D721Med (cell line): ENCODE data around the gene ITPR2.

Experiments
- DNase-seq: peaks from one replicate; pipeline ENCODE4 v3.0.0; 2011; ENCODE audit warnings: low spot score; ENCODE audit not compliant: insufficient read length
- FAIRE-seq: peaks from 2 replicates; lab custom pipeline; 2011; peaks lifted over from hg19 to GRCh38; lab: Jason Lieb, UNC
- TF ChIP-seq, protein P1 (sequence below): IDR thresholded peaks from 2 replicates; pipeline ENCODE4 v1.5.1; 2012; ENCODE audit warnings: mild to moderate bottlenecking, control low read depth; ENCODE audit not compliant: insufficient read depth; ENCODE audit errors: missing control alignments

The ITPR2 gene

GRCh38 chr12:26799741-26800140, 33.3 kb downstream of the ITPR2 start:
- TF ChIP-seq, protein P1, sequence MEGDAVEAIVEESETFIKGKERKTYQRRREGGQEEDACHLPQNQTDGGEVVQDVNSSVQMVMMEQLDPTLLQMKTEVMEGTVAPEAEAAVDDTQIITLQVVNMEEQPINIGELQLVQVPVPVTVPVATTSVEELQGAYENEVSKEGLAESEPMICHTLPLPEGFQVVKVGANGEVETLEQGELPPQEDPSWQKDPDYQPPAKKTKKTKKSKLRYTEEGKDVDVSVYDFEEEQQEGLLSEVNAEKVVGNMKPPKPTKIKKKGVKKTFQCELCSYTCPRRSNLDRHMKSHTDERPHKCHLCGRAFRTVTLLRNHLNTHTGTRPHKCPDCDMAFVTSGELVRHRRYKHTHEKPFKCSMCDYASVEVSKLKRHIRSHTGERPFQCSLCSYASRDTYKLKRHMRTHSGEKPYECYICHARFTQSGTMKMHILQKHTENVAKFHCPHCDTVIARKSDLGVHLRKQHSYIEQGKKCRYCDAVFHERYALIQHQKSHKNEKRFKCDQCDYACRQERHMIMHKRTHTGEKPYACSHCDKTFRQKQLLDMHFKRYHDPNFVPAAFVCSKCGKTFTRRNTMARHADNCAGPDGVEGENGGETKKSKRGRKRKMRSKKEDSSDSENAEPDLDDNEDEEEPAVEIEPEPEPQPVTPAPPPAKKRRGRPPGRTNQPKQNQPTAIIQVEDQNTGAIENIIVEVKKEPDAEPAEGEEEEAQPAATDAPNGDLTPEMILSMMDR, result no peak
- FAIRE-seq (no peak), DNase-seq (no peak)

- DNase-seq (no peak), FAIRE-seq (no peak)
- TF ChIP-seq, protein P1, result no peak
Measured at GRCh38 chr12:26798640-26799039, 34.4 kb downstream of the ITPR2 start.

GRCh38 chr12:26798023-26798422, 35.0 kb downstream of the ITPR2 start:
- DNase-seq (no peak), FAIRE-seq (no peak)
- TF ChIP-seq, protein P1, result no peak

DNA sequence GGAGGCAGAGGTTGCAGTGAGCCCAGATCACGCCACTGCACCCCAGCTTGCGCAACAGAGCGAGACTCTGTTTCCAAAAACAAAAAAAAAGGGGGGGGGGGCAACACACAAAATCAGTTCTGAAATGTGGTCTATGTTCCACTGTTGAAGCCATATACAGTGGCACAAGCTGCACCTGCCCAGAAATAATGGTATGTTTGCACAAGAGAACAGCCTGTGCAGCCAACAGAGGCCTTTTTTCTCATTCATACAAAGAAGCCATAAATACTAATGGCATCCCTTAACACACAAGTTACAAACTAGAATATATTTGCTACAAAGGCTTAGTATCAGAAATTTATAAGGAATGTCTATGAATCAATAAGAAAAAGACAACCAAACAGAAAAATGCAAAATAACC, 37.1 kb downstream of the ITPR2 start:
- no peak for DNase-seq
- TF ChIP-seq, protein P1, result no peak
- no peak for FAIRE-seq

- TF ChIP-seq, protein P1, result no peak
- DNase-seq, result no peak
- FAIRE-seq, result no peak
Measured at GRCh38 chr12:26791301-26791791, 41.6 kb downstream of the ITPR2 start.

GRCh38 chr12:26790645-26790994, 42.4 kb downstream of the ITPR2 start:
- FAIRE-seq, result no peak

DNA sequence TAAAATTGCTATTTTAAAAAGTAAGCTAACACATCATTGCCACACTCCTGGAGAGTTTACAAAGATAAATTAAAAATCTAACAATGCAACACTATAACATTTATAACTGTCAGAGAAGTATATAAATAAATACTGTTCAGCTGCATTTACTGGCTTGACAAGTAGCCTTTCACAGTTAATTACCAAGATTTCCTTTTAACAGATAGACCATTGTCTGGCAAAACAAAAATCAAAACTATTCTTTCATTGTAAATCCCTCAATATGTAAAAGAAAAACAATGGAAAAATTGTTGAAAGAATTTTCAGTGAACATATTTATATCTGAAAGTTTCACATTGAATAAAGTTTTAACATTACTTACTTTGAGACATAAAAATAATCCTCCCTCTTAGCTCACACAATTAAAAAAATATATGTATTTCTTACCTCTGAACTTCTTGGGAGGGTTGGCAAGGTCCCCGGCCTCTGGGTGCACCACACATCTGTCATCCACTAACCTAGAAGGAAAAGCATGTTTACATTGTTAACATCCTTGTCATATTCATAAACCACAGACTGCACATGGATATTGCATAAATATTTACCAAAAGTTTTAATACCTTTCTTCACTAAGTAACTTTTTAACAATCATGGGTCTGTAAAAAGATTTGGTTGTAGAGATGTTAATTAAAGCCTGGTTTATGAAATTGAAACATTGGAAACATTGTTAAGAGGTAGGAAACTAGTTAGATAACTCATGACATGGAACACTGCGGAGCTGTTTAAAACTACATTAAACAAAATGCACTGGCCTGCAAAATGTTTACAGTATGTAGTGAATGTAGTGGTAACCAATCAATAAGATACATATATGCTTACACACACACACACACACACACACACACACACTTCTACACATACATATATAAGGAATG, 43.0 kb downstream of the ITPR2 start:
- TF ChIP-seq, protein P1, result no peak
- no peak for DNase-seq
- FAIRE-seq, result no peak

More at GRCh38 chr12:26790645-26790994, 42.4 kb downstream of the ITPR2 start:
- TF ChIP-seq, protein P1, result no peak
- DNase-seq, result no peak
